ENCODE results near the gene PRSS56. TPM values are rescaled to one million over a fixed set of nuclear protein-coding genes. Genes with fewer than 3 reads are reported as not detected.
"Not testable (repeated sequence)": the region's sequence is repeated elsewhere in the genome, so short reads cannot be mapped to it uniquely, and the experiment has no call there.

The PRSS56 gene
- polyA plus RNA-seq, 4 donors: 0.08 to 0.27 TPM; not detected in 2

DNA sequence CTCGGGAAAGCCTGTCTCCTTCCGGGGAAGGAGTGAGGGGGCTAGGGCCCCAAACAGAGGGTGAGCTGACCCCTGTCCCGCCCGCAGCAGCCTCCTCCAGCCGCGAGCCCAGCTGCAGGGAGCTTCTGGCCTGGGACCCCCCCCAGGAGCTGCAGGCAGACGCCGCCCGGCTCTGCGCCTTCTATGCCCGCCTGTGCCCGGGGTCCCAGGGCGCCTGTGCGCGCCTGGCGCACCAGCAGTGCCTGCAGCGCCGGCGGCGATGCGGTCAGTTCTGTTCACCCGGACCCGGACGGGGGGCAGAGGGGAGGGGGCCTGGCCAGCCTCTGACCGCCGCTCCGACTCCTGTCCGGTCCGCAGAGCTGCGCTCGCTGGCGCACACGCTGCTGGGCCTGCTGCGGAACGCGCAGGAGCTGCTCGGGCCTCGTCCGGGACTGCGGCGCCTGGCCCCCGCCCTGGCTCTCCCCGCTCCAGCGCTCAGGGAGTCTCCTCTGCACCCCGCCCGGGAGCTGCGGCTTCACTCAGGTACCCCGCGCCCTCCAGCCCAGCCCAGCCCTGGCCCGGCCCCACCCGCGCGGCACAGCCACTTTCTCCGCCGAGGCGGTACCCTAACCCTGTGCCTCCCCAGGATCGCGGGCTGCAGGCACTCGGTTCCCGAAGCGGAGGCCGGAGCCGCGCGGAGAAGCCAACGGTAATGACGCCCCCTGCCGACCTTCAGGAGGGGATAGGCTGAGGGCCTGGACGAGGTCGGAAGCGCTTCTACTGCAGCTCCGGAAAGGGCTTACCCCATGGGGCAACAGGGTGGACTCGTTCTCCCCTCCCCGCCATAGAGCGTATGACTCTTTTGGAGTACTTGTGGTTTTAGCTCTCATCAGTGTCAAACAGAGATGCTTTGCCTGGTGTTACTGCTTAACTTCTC lies 3.8 kb downstream of the PRSS56 start:
- no peak for DNase-seq (ENCODE audit: low read depth in 4 of 4, low spot score in 2 of 4)

DNA sequence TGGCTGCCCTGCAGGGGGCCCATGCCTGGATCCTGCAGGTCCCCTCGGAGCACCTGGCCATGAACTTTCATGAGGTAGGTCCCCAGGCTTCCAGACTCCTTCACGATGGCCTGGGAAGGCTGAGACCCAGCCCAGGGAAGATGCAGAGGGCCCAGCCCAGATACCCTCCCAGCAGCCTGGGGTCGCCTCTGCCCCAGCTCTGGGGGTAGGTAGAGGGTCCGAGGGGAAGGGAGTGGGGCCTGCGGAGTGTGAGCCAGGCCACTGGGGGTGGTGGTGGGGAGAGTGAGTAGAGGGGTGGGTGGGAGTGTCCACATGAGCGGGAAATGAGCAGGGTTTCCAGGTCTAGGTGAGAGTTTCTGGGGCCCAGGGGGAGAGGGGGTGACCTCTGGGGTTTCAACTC lies 4.6 kb downstream of the PRSS56 start:
- DNase-seq (ENCODE audit: low read depth in 4 of 4, low spot score in 2 of 4): no peak

- DNase-seq (ENCODE audit: low read depth in 4 of 4, low spot score in 2 of 4): no peak
Observed at GRCh38 chr2:232525199-232525598, 5.0 kb downstream of the PRSS56 start.

- no peak for DNase-seq (ENCODE audit: low read depth in 4 of 4, low spot score in 2 of 4)
Observed at GRCh38 chr2:232525791-232526371, 5.7 kb downstream of the PRSS56 start, which contains the start of gene CHRND. Gene CHRND, plus strand, starts transcription at chr2:232526160. Its CDS starts 56 bp downstream, at chr2:232526216.

DNA sequence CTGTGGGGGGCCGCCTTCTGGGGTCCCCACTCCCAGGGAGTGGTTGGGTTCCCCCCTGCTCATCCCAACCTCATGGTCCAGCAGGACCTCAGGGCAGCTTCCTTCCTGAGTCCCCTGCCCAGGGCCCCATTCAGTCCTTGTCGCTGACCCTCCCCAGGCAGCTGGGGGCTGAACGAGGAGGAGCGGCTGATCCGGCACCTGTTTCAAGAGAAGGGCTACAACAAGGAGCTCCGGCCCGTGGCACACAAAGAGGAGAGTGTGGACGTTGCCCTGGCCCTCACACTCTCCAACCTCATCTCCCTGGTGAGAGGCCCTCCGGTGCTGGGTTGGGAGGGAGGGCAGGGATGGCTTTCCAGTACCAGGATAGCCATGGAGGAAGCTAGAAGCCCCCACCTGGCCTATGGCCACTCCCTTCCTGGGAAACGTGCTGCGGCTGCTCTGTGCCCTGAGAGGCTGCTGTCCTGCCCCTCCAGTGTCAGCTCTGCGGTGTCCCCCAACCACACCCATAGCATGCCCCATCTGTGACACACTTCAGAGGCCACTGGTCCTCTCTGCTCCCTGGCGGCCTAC lies 6.3 kb downstream of the PRSS56 start:
- DNase-seq (ENCODE audit: low read depth in 4 of 4, low spot score in 2 of 4): no peak

DNA sequence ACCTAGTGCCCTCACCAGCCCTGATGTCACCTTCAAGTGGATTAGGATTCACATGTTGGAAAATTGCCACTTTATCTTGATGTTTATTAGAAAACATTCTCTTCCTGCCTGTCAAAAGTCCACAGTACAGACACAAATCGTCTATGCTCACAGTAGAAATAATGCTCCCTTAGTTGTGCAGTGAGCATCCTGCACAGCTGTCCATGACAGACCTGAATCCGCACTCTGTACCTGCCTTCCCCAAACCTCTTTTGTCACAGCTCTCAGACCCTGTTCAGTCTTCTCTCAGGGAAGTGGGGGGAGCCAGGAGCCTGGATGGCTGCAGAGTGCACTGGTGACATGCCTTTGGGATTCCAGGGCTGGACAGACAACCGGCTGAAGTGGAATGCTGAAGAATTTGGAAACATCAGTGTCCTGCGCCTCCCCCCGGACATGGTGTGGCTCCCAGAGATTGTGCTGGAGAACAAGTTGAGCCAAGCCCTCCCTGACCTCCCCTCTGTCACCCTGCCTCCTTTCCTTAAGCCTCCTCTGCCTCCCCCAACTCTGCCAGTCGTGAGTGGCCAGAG lies 7.8 kb downstream of the PRSS56 start:
- DNase-seq (ENCODE audit: low read depth in 4 of 4, low spot score in 2 of 4): no peak

DNA sequence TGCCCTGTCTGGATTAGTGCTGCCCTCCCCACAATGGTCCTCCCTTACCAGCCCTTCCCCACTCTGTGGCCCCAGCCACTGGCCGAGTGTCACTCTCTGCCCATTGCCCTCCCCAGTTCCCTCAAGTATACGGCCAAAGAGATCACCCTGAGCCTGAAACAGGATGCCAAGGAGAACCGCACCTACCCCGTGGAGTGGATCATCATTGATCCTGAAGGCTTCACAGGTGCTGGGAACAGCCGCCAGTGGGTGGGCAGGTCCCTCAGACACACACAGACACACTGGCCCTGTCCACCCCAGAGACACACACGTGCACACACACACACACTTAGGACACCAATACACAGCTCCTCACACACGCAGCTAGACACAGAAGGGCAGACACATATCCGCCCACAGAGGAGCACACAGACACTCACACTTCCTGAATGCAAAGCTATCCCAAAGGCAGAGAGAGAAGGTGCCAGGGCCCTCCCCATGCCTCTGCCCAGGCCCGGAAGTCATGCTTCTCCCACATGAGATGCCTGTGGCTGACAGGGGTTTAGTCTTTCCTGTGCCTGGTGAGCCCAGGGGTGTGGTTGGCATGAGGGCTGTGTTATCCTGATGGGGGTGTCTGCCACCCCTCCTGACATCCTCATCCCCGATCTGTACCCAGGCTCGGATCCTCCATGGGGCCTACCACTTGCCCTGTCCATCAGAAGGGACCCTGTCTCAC lies 8.7 kb downstream of the PRSS56 start:
- no peak for DNase-seq (ENCODE audit: low read depth in 4 of 4, low spot score in 2 of 4)

GRCh38 chr2:232529806-232530547 lies 9.8 kb downstream of the PRSS56 start:
- DNase-seq (ENCODE audit: low read depth in 4 of 4, low spot score in 2 of 4): no peak

GRCh38 chr2:232530626-232531260 lies 10.6 kb downstream of the PRSS56 start:
- no peak for DNase-seq (ENCODE audit: low read depth in 4 of 4, low spot score in 2 of 4)

GRCh38 chr2:232532419-232532818 lies 12.2 kb downstream of the PRSS56 start:
- no peak for DNase-seq (ENCODE audit: low read depth in 4 of 4, low spot score in 2 of 4)

DNA sequence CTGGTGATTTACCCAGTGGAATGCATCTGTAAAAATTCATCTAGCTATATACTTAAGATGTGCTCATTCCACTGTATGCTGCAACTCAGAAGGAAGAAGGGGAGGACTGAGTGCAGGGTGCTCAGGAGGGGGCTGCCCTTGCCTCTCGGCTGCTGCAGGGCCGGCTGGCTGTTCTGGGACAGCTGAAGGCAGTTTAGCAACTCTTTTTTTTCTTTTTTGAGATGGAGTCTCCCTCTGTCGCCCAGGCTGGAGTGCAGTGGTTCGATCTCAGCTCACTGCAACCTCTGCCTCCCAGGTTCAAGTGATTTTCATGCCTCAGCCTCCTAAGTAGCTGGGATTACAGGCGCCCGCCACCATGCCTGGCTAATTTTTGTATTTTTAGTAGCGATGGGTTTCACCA lies 12.6 kb downstream of the PRSS56 start:
- DNase-seq (ENCODE audit: low read depth in 4 of 4, low spot score in 2 of 4): not testable (repeated sequence)

DNA sequence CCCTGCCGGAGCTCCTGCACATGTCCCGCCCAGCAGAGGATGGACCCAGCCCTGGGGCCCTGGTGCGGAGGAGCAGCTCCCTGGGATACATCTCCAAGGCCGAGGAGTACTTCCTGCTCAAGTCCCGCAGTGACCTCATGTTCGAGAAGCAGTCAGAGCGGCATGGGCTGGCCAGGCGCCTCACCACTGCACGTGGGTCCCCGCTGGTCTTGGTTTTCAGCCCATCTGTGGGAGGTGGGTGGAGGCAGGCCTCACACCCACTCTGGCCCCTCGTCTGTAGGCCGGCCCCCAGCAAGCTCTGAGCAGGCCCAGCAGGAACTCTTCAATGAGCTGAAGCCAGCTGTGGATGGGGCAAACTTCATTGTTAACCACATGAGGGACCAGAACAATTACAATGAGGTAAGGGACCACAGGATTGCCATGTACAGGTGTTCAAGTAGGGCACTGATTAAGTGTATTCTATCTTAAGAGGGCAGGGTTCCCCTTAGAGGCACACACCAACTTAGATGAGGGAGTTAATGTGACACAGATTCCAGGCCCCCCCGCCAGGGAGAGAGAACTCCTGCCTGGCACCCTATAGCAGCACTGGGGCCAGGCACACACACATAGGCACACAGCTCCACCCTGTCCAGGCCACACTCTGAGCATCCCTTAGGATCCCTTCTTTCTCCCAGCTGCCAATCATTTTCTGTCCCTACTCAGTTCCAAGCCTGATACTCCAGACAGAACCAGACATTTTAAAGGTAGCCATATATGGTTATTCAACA lies 13.9 kb downstream of the PRSS56 start:
- DNase-seq (ENCODE audit: low read depth in 4 of 4, low spot score in 2 of 4): no peak

- no peak for DNase-seq (ENCODE audit: low read depth in 4 of 4, low spot score in 2 of 4)
Observed at GRCh38 chr2:232534940-232535651, 14.9 kb downstream of the PRSS56 start.

DNA sequence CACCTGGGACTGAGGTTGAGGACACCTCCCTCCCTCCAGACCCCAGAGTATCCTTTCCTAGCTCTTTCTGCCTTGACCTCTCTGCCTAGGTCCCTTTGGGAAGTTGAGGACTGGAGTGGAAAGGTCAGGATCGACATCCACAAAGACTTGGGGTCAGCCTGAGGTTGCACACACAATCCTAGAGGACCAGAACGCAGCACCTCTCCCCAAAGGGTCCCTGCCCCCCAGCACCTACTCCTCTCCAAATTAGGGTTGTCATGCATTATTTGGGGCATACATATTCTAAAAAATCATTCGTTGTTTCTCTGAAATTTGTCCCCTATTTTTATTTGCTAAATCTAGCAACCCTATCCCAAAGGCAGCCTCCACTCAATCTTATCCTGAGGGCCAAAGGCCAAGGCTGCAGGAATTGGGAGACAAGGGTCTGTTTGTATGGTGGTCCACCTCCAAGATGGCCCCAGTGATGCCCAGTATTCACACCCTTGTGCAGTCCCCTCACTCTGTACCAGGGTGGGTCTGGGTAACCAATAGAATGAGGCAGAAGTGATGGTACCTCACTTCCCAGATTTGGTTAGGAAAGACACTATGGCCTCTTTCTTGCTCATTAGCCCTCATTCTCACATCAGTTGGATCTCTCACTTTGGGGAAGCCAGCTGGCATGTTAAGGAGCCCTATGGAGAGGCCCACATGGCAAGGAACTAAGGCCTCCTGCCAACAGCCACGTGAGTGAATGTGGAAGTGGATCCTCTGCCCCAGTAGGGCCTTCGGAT lies 15.8 kb downstream of the PRSS56 start:
- DNase-seq (ENCODE audit: low read depth in 4 of 4, low spot score in 2 of 4): no peak

DNA sequence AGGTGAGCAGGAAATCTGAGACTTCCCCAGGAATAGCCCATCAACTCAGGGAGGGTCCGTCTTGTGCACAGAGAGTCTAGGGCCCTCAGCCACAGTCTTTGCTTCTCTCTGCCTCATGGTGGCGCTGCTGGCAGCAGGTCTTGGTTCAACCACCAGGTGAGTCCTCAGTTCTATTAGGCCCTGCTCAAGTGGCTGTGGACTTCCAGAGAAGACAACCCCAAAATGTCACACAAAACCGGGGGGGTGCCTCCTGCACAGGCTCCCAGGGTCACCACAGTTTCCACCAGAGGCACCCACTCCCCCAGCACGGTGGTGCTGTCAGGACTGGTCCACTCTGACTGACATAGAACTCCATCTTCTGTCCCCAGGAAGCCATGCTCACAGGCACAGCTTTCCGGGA lies 16.9 kb downstream of the PRSS56 start:
- DNase-seq (ENCODE audit: low read depth in 4 of 4, low spot score in 2 of 4): no peak

DNA sequence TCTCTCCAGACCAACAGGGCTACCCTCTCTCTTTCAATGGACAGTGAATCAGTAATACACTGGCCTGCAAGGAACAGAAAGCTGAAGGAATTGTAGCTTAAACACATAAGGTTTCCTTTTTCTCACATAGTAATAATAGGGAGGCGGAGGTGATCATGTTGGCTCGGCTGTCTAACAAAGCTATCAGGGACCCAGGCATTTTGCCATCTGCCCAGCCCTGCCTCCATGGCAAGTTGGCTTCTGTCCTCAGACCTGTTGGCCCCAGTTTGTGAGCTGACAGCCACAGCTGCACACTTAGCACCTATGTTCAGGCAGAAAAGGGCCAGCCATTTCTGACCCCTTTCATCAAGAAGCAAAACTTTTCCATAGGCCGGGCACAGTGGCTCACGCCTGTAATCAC lies 17.3 kb downstream of the PRSS56 start:
- no peak for DNase-seq (ENCODE audit: low read depth in 4 of 4, low spot score in 2 of 4)

- DNase-seq (ENCODE audit: low read depth in 4 of 4, low spot score in 2 of 4): no peak
Observed at GRCh38 chr2:232538671-232539070, 18.5 kb downstream of the PRSS56 start.
